Neural cell (in vitro differentiated cells): ENCODE results near the gene VCX3A. TPM values are rescaled to one million over a fixed set of nuclear protein-coding genes. Genes with fewer than 3 reads are reported as not detected.

Experiments used
- H2AFZ ChIP-seq: fragments of 200-600, 300-800 bp; sonication (generic), shearing (Covaris generic); 2 replicates; pipeline ENCODE4 v1.6.0; 2014; ENCODE audit warnings: low read depth, mild to moderate bottlenecking, antibody characterized with exemption, low read length, moderate library complexity
- H3F3A ChIP-seq: fragments of 200-600 bp; shearing (Covaris generic); 2 replicates; pipeline ENCODE4 v1.6.1; 2016; ENCODE audit warnings: mild to moderate bottlenecking, moderate library complexity, mixed read lengths, antibody characterized with exemption, low read length; ENCODE audit not compliant: insufficient read depth, poor library complexity, severe bottlenecking
- H3K27ac ChIP-seq: fragments of 200-600, 300-800 bp; sonication (generic), shearing (Covaris generic); 2 replicates; pipeline ENCODE4 v1.5.1; 2014; ENCODE audit warnings: mild to moderate bottlenecking, low read length, moderate library complexity
- H3K27me3 ChIP-seq: fragments of 300-800, 200-600 bp; sonication (generic), shearing (Covaris generic); 2 replicates; pipeline ENCODE4 v1.6.0; 2014; ENCODE audit warnings: mild to moderate bottlenecking, low read depth, low read length, moderate library complexity; ENCODE audit not compliant: insufficient read depth
- H3K36me3 ChIP-seq: fragments of 300-800, 200-600 bp; sonication (generic), shearing (Covaris generic); 2 replicates; pipeline ENCODE4 v1.5.1; 2014; ENCODE audit warnings: mild to moderate bottlenecking, antibody characterized with exemption, low read length, moderate library complexity; ENCODE audit not compliant: insufficient read depth
- H3K4me2 ChIP-seq: fragments of 300-800, 200-600 bp; sonication (generic), shearing (Covaris generic); 2 replicates; pipeline ENCODE4 v1.6.0; 2014; ENCODE audit warnings: mild to moderate bottlenecking, low read length
- H3K4me3 ChIP-seq: fragments of 300-800, 200-600 bp; sonication (generic), shearing (Covaris generic); 2 replicates; pipeline ENCODE4 v1.5.1; 2014; ENCODE audit warnings: mild to moderate bottlenecking, low read length, moderate library complexity
- H3K79me2 ChIP-seq: fragments of 200-600 bp; shearing (Covaris generic); replicated peaks from 2 replicates; pipeline ENCODE4 v1.6.0; 2014; ENCODE audit warnings: mild to moderate bottlenecking, low read length, moderate library complexity; ENCODE audit not compliant: insufficient read depth
- H3K9ac ChIP-seq: fragments of 300-800, 200-600 bp; sonication (generic), shearing (Covaris generic); 2 replicates; pipeline ENCODE4 v1.6.1; 2016; ENCODE audit warnings: mild to moderate bottlenecking, low read length, mixed read lengths
- H3K9me2 ChIP-seq: fragments of 200-600 bp; shearing (Covaris generic); 2 replicates; pipeline ENCODE4 v1.6.1; 2016; ENCODE audit warnings: mild to moderate bottlenecking, low read length, mixed read lengths; ENCODE audit not compliant: insufficient read depth
- H3K9me3 ChIP-seq: fragments of 200-600, 300-800 bp; sonication (generic), shearing (Covaris generic); 2 replicates; pipeline ENCODE4 v1.6.1; 2016; ENCODE audit warnings: mild to moderate bottlenecking, mixed run types, low read length, moderate library complexity, mixed read lengths
- H4K20me1 ChIP-seq: fragments of 200-600 bp; shearing (Covaris generic); 2 replicates; pipeline ENCODE4 v1.6.1; 2016; ENCODE audit warnings: mild to moderate bottlenecking, mixed run types; ENCODE audit not compliant: insufficient read depth
- EP300 ChIP-seq: fragments of 450-650 bp; conservative IDR thresholded peaks from 2 replicates; pipeline ENCODE4 v1.6.1; 2014; ENCODE audit warnings: antibody characterized with exemption, mild to moderate bottlenecking, moderate library complexity; ENCODE audit not compliant: poor library complexity, severe bottlenecking
- EZH2 ChIP-seq: fragments of 200-600, 300-800 bp; shearing (Covaris generic), sonication (generic); IDR thresholded peaks from 2 replicates; pipeline ENCODE4 v1.6.1; 2014; ENCODE audit warnings: antibody characterized with exemption, low read length, borderline replicate concordance, mild to moderate bottlenecking; ENCODE audit not compliant: insufficient read depth, poor library complexity, severe bottlenecking
- MXI1 ChIP-seq: fragments of 450-650 bp; conservative IDR thresholded peaks from 2 replicates; pipeline ENCODE4 v1.6.1; 2014; ENCODE audit warnings: antibody characterized with exemption, mild to moderate bottlenecking; ENCODE audit not compliant: poor library complexity, severe bottlenecking
- POLR2AphosphoS5 ChIP-seq: IDR thresholded peaks from 2 replicates; pipeline ENCODE4 v1.6.1; 2012
- RAD21 ChIP-seq: fragments of 450-650 bp; conservative IDR thresholded peaks from 2 replicates; pipeline ENCODE4 v1.6.1; 2014; ENCODE audit warnings: antibody characterized with exemption, mild to moderate bottlenecking, moderate library complexity
- SMC3 ChIP-seq: fragments of 450-650 bp; conservative IDR thresholded peaks from 2 replicates; pipeline ENCODE4 v1.6.1; 2014; ENCODE audit warnings: antibody characterized with exemption, mild to moderate bottlenecking, moderate library complexity; ENCODE audit not compliant: poor library complexity
- TAF1 ChIP-seq: IDR thresholded peaks from 2 replicates; pipeline ENCODE4 v1.6.1; 2012; ENCODE audit warnings: low read depth
- polyA plus RNA-seq: library from polyadenylated mRNA; depleted of rRNA; stranded (reverse); fragments of >200 nt; gene quantifications from 2 replicates; pipeline ENCODE4 v1.2.3, GENCODE V29; 2014
- TF ChIP-seq, protein P1 (sequence below): fragments of 450-650 bp; IDR thresholded peaks from 2 replicates; pipeline ENCODE4 v1.5.1; 2014; ENCODE audit warnings: antibody characterized with exemption, mild to moderate bottlenecking, moderate library complexity; ENCODE audit not compliant: poor library complexity, severe bottlenecking
- TF ChIP-seq, protein P2 (sequence below): IDR thresholded peaks from 2 replicates; pipeline ENCODE4 v1.6.1; 2012; ENCODE audit warnings: borderline replicate concordance

VCX3A gene
- polyA plus RNA-seq, 1 donor from 2014 or later = 0.87 TPM

DNA sequence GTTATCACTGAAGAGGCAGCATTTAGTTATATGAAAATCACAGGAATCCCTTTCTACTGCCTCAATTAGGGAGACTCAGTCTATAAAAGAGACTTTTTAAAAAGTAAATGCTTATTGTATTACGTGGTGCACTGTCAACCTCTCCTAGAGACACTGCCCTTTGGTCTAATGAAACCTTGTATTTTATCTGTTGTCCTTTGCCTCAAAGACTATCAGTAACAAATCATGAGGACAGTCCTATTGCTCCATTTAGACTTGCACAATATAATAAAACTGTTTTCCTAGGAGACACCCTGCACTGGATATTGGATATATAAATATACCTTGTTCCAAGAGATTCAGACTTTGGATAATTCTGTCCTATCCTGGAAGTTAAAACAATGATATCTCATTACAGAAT, 34.2 kb downstream of the VCX3A start:
- no peak overlapping the region for H2AFZ ChIP-seq
- TF ChIP-seq, protein P1, sequence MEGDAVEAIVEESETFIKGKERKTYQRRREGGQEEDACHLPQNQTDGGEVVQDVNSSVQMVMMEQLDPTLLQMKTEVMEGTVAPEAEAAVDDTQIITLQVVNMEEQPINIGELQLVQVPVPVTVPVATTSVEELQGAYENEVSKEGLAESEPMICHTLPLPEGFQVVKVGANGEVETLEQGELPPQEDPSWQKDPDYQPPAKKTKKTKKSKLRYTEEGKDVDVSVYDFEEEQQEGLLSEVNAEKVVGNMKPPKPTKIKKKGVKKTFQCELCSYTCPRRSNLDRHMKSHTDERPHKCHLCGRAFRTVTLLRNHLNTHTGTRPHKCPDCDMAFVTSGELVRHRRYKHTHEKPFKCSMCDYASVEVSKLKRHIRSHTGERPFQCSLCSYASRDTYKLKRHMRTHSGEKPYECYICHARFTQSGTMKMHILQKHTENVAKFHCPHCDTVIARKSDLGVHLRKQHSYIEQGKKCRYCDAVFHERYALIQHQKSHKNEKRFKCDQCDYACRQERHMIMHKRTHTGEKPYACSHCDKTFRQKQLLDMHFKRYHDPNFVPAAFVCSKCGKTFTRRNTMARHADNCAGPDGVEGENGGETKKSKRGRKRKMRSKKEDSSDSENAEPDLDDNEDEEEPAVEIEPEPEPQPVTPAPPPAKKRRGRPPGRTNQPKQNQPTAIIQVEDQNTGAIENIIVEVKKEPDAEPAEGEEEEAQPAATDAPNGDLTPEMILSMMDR = no peak
- TF ChIP-seq TAF1 (no peak), MXI1 (no peak), RAD21 (no peak), SMC3 (no peak), POLR2AphosphoS5 (no peak), EP300 (no peak), EZH2 (no peak)
- TF ChIP-seq, protein P2, sequence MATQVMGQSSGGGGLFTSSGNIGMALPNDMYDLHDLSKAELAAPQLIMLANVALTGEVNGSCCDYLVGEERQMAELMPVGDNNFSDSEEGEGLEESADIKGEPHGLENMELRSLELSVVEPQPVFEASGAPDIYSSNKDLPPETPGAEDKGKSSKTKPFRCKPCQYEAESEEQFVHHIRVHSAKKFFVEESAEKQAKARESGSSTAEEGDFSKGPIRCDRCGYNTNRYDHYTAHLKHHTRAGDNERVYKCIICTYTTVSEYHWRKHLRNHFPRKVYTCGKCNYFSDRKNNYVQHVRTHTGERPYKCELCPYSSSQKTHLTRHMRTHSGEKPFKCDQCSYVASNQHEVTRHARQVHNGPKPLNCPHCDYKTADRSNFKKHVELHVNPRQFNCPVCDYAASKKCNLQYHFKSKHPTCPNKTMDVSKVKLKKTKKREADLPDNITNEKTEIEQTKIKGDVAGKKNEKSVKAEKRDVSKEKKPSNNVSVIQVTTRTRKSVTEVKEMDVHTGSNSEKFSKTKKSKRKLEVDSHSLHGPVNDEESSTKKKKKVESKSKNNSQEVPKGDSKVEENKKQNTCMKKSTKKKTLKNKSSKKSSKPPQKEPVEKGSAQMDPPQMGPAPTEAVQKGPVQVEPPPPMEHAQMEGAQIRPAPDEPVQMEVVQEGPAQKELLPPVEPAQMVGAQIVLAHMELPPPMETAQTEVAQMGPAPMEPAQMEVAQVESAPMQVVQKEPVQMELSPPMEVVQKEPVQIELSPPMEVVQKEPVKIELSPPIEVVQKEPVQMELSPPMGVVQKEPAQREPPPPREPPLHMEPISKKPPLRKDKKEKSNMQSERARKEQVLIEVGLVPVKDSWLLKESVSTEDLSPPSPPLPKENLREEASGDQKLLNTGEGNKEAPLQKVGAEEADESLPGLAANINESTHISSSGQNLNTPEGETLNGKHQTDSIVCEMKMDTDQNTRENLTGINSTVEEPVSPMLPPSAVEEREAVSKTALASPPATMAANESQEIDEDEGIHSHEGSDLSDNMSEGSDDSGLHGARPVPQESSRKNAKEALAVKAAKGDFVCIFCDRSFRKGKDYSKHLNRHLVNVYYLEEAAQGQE = no peak
- H3K9me3 ChIP-seq = no peaks in the 10 kb centered on the region
- H4K20me1 ChIP-seq = no peaks in the 10 kb centered on the region
- no peaks in the 10 kb centered on the region for H3F3A ChIP-seq
- H3K27ac ChIP-seq = no peak overlapping the region
- H3K36me3 ChIP-seq = no peaks in the 10 kb centered on the region
- no peak overlapping the region for H3K9ac ChIP-seq
- no peaks in the 10 kb centered on the region for H3K9me2 ChIP-seq
- no peaks in the 10 kb centered on the region for H3K79me2 ChIP-seq
- H3K4me2 ChIP-seq = no peak overlapping the region
- H3K27me3 ChIP-seq = no peaks in the 10 kb centered on the region
- H3K4me3 ChIP-seq = no peak overlapping the region

DNA sequence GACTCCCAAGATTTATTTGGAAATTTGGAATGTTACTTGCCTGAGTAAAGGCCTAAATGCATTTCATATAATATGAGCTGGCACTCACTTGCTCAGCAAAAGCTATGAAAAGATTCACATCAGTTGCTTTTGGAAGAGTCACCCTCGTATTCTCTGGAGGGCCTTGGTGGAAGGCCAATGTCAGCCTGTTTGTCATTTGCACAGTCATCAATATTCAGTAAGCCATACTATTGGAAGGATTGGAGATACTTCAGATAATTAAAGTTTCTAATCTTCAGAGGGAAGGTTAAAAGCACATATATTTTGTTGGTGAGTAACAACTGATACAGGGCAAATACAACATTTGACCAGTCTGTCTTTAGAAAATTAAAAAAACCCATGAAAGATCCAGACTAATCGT, 36.6 kb downstream of the VCX3A start:
- no peak overlapping the region for H2AFZ ChIP-seq
- no peaks in the 10 kb centered on the region for H3K9me2 ChIP-seq
- H4K20me1 ChIP-seq = no peaks in the 10 kb centered on the region
- H3K4me2 ChIP-seq = no peak overlapping the region
- TF ChIP-seq SMC3 (no peak), RAD21 (no peak), TAF1 (no peak), EP300 (no peak), MXI1 (no peak), EZH2 (no peak), POLR2AphosphoS5 (no peak)
- TF ChIP-seq, protein P1 = no peak
- TF ChIP-seq, protein P2 = no peak
- H3K9ac ChIP-seq = no peak overlapping the region
- H3K9me3 ChIP-seq = no peaks in the 10 kb centered on the region
- no peaks in the 10 kb centered on the region for H3F3A ChIP-seq
- H3K4me3 ChIP-seq = no peak overlapping the region
- H3K27me3 ChIP-seq = no peaks in the 10 kb centered on the region
- no peaks in the 10 kb centered on the region for H3K36me3 ChIP-seq
- H3K27ac ChIP-seq = no peak overlapping the region
- no peaks in the 10 kb centered on the region for H3K79me2 ChIP-seq
